ENCODE measurements around the gene TIPIN. TPM values are rescaled to one million over a fixed set of nuclear protein-coding genes. Genes with fewer than 3 reads are reported as not detected.

Gene TIPIN
- polyA plus RNA-seq, 3 donors, result 1.4 to 4.0 (median 3.7) TPM

DNA sequence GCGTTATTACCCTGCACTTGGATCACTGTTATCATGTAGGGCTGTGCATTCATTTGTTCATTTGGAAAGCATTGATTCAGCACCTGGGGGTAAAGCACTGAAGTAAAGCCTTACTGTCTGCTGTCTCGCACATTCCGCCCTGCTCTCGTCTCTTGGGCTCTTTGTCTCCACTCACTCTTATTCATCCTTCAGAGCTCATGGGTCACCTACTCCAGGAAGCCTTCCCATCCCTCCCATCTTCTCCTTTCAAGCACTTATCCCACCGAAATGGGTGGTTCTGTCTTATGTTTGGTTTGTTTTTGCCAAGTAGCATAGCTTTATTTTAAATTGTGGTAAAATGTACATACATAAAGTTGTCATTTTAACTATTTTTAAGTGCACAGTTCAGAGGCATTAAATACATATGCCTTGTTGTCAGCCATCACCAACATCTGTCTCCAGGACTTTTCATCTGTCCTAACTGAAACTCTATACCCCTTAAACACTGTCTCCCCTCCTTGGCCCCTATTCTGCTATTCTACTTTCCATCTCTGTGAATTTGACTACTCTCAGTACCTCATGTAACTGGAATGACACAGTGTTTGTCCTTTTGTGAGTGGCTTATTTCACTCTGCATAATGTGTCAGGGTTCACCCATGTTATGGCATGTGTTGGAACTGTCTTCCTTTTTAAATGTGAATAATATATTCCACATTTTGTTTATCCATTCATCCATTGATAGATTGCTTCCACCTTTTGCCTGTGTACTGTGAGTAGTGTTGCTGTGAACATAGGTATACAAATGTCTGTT, 53.8 kb downstream of the TIPIN start:
- Mint-ChIP-seq H3K36me3 (peaks cover 52 to 74% of the 10 kb centered on the region in 2 donors), H3K27me3 (ENCODE audit: low read depth in 3 of 3) (no peaks in the 10 kb centered on the region), H3K27ac (no peak overlapping the region), H3K9me3 (no peaks in the 10 kb centered on the region), H3K4me1 (no peaks in the 10 kb centered on the region), H3K4me3 (no peak overlapping the region)
- Histone ChIP-seq H3K4me2 (replicated peaks; ENCODE audit: extremely low read depth, low read length, poor library complexity, severe bottlenecking) (no peak overlapping the region), H3K27me3 (ENCODE audit: control insufficient read depth in 2 of 2, insufficient read depth in 2 of 2, low read length in 2 of 2) (no peaks in the 10 kb centered on the region), H3K36me3 (replicated peaks in 1 of 2; ENCODE audit: control insufficient read depth in 1 of 2, insufficient read depth in 2 of 2, low read length in 2 of 2) (peaks cover 36 to 72% of the 10 kb centered on the region in 2 donors), H3K9me3 (replicated peaks in 1 of 2; ENCODE audit: control insufficient read depth in 1 of 2, insufficient read depth in 1 of 2, low read length in 2 of 2) (no peaks in the 10 kb centered on the region), H3K79me2 (ENCODE audit: insufficient read depth, low read length) (peaks cover 13% of the 10 kb centered on the region), H3K4me1 (ENCODE audit: control insufficient read depth in 1 of 2, insufficient read depth in 2 of 2, low read length in 2 of 2) (no peaks in the 10 kb centered on the region), H3K27ac (ENCODE audit: low read depth in 1 of 2, low read length in 2 of 2) (no peak overlapping the region), H2AFZ (ENCODE audit: insufficient read depth, low read depth, low read length, poor library complexity, severe bottlenecking) (no peak overlapping the region), H3K9ac (ENCODE audit: insufficient read depth, low read length, poor library complexity, severe bottlenecking) (no peak overlapping the region), H3K4me3 (replicated peaks in 1 of 3; ENCODE audit: low read depth in 2 of 3, low read length in 3 of 3) (no peak overlapping the region), H4K20me1 (ENCODE audit: insufficient read depth, low read length) (peaks cover 3% of the 10 kb centered on the region)
- intact Hi-C loops (cut with micrococcal nuclease), result no loop called here
- DNase-seq, result no peak
- 96% methylated on average over 4 of the region's 5 CpGs for WGBS (ENCODE audit: insufficient coverage)
- TF ChIP-seq, protein P1, sequence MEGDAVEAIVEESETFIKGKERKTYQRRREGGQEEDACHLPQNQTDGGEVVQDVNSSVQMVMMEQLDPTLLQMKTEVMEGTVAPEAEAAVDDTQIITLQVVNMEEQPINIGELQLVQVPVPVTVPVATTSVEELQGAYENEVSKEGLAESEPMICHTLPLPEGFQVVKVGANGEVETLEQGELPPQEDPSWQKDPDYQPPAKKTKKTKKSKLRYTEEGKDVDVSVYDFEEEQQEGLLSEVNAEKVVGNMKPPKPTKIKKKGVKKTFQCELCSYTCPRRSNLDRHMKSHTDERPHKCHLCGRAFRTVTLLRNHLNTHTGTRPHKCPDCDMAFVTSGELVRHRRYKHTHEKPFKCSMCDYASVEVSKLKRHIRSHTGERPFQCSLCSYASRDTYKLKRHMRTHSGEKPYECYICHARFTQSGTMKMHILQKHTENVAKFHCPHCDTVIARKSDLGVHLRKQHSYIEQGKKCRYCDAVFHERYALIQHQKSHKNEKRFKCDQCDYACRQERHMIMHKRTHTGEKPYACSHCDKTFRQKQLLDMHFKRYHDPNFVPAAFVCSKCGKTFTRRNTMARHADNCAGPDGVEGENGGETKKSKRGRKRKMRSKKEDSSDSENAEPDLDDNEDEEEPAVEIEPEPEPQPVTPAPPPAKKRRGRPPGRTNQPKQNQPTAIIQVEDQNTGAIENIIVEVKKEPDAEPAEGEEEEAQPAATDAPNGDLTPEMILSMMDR (IDR thresholded peaks at IDR 0.05), result no peak

DNA sequence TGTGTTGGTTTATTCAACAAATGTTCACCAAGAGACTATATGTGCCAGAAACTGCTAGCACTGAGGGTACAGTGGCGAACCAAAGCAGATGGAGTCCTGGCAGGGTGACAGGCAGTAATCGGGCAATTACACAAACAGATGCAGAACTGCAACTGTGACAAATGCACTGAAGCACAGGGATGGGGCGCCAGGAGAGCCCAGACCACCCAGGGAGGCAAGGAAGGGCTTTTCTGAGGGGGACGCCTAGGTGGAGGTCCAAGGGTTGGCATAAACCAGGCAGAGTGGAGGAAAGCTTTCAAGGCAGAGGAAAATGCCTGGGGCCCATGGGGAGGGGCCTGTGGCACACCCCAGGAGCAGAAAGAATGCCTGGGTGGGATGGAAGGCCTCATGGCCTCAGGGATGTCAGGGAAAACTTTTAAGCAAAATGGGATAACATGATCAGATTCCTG, 57.7 kb downstream of the TIPIN start:
- H3K79me2 ChIP-seq (ENCODE audit: insufficient read depth, low read length), result peaks cover 43% of the 10 kb centered on the region
- no peak overlapping the region for H3K9ac ChIP-seq (ENCODE audit: insufficient read depth, low read length, poor library complexity, severe bottlenecking)
- no peak overlapping the region for H3K27ac ChIP-seq (ENCODE audit: low read depth in 1 of 2, low read length in 2 of 2)
- peaks cover 3% of the 10 kb centered on the region for H4K20me1 ChIP-seq (ENCODE audit: insufficient read depth, low read length)
- Mint-ChIP-seq H3K4me1 (peaks cover 18% of the 10 kb centered on the region), H3K27ac (peak overlapping the region in 2 of 7 donors; percentile 32 to 42), H3K27me3 (ENCODE audit: low read depth in 3 of 3) (no peaks in the 10 kb centered on the region), H3K36me3 (peaks cover 36 to 44% of the 10 kb centered on the region in 2 donors), H3K9me3 (no peaks in the 10 kb centered on the region), H3K4me3 (no peak overlapping the region)
- H3K4me3 ChIP-seq (replicated peaks in 1 of 3; ENCODE audit: low read depth in 2 of 3, low read length in 3 of 3), result no peak overlapping the region
- H3K4me1 ChIP-seq (ENCODE audit: control insufficient read depth in 1 of 2, insufficient read depth in 2 of 2, low read length in 2 of 2), result peaks cover 10 to 18% of the 10 kb centered on the region in 2 donors
- no peak for DNase-seq
- 91% methylated on average over 4 of the region's 4 CpGs for WGBS (ENCODE audit: insufficient coverage)
- TF ChIP-seq, protein P1 (IDR thresholded peaks at IDR 0.05), result no peak
- H3K9me3 ChIP-seq (replicated peaks in 1 of 2; ENCODE audit: control insufficient read depth in 1 of 2, insufficient read depth in 1 of 2, low read length in 2 of 2), result no peaks in the 10 kb centered on the region
- no peaks in the 10 kb centered on the region for H3K27me3 ChIP-seq (ENCODE audit: control insufficient read depth in 2 of 2, insufficient read depth in 2 of 2, low read length in 2 of 2)
- intact Hi-C loops (cut with micrococcal nuclease), result no loop called here
- no peak overlapping the region for H3K4me2 ChIP-seq (replicated peaks; ENCODE audit: extremely low read depth, low read length, poor library complexity, severe bottlenecking)
- peaks cover 25 to 51% of the 10 kb centered on the region in 2 donors for H3K36me3 ChIP-seq (replicated peaks in 1 of 2; ENCODE audit: control insufficient read depth in 1 of 2, insufficient read depth in 2 of 2, low read length in 2 of 2)
- H2AFZ ChIP-seq (ENCODE audit: insufficient read depth, low read depth, low read length, poor library complexity, severe bottlenecking), result no peak overlapping the region

Data from CD14-positive monocyte (primary cell).